Caco-2 (cell line): Measurements from ENCODE around the gene FARS2. TPM values are rescaled to one million over a fixed set of nuclear protein-coding genes. Genes with fewer than 3 reads are reported as not detected.
"Not testable (repeated sequence)": the region's sequence is repeated elsewhere in the genome, so short reads cannot be mapped to it uniquely, and the experiment has no call there.

Experiments
- BruUV-seq: library from RNA; stranded (reverse); fragments of 400-500 nt; replicated peaks from 2 replicates; lab custom pipeline; 2021; lab: Mats Ljungman, UMichigan
- CTCF ChIA-PET: fragments of 300-600 bp; sonication (Branson Sonifier 250); formaldehyde crosslinking; loops from one replicate; lab custom pipeline; 2022; ENCODE audit warnings: antibody characterized with exemption; lab: Charles Lee
- POLR2A ChIA-PET: fragments of 300-600 bp; sonication (Branson Sonifier 250); formaldehyde crosslinking; loops from one replicate; lab custom pipeline; 2022; ENCODE audit warnings: antibody characterized with exemption; lab: Charles Lee
- DNase-seq, 2 experiments: peaks; one replicate each; pipeline versions ENCODE4 v3.0.0 to v3.0.0-alpha.2; 2020 to 2022
- H3K27me3 ChIP-seq: replicated peaks from 2 replicates; pipeline ENCODE4 v1.6.0; 2011; ENCODE audit warnings: low read length; ENCODE audit not compliant: control insufficient read depth, insufficient read depth
- H3K36me3 ChIP-seq: 2 replicates; pipeline ENCODE4 v1.5.1; 2011; ENCODE audit warnings: low read length; ENCODE audit not compliant: control insufficient read depth, insufficient read depth
- H3K4me1 ChIP-seq: fragments of 250-450 bp; sonication (Bioruptor Pico); 2 replicates; pipeline ENCODE4 v1.5.1; 2020; ENCODE audit warnings: mild to moderate bottlenecking
- H3K4me3 ChIP-seq: 2 replicates; pipeline ENCODE4 v1.5.1; 2011; ENCODE audit warnings: low read depth, mild to moderate bottlenecking, control low read depth, low read length
- H3K9me3 ChIP-seq: fragments of 250-450 bp; sonication (Bioruptor Pico); 2 replicates; pipeline ENCODE4 v1.5.1; 2020; ENCODE audit warnings: mild to moderate bottlenecking, moderate library complexity
- H3K27ac Mint-ChIP-seq: one replicate; pipeline ENCODE4 v1.8.0; 2022; ENCODE audit warnings: mixed read lengths; ENCODE audit not compliant: unreplicated experiment
- H3K27me3 Mint-ChIP-seq: one replicate; pipeline ENCODE4 v1.8.0; 2022; ENCODE audit warnings: mixed read lengths; ENCODE audit not compliant: insufficient read depth, unreplicated experiment
- H3K36me3 Mint-ChIP-seq: one replicate; pipeline ENCODE4 v1.8.0; 2022; ENCODE audit warnings: mild to moderate bottlenecking, mixed read lengths; ENCODE audit not compliant: insufficient read depth, unreplicated experiment
- H3K4me1 Mint-ChIP-seq: one replicate; pipeline ENCODE4 v1.8.0; 2022; ENCODE audit warnings: low read depth, mixed read lengths; ENCODE audit not compliant: unreplicated experiment
- H3K4me3 Mint-ChIP-seq: one replicate; pipeline ENCODE4 v1.8.0; 2022; ENCODE audit warnings: mild to moderate bottlenecking, moderate library complexity, mixed read lengths; ENCODE audit not compliant: unreplicated experiment
- H3K9me3 Mint-ChIP-seq: one replicate; pipeline ENCODE4 v1.8.0; 2022; ENCODE audit warnings: mixed read lengths; ENCODE audit not compliant: unreplicated experiment
- intact Hi-C: fragments of 100-400 bp; cut with micrococcal nuclease; formaldehyde crosslinking; loops from one replicate; pipeline ENCODE4 v1.10.0; 2022; ENCODE audit not compliant: unreplicated experiment
- total RNA-seq: library from RNA; stranded (reverse); gene quantifications from 2 replicates; pipeline ENCODE4 v1.2.3, GENCODE V29; 2022
- TF ChIP-seq, protein P1 (sequence below), 2 experiments: fragments of 200-600 bp in 1 of 2; IDR thresholded peaks; 1 replicate in 1 of 2; 2 replicates in 1 of 2; pipeline versions ENCODE4 v1.5.1 to v1.8.0; 2011 to 2022; ENCODE audit warnings: antibody characterized with exemption in 1 of 2, control low read depth in 1 of 2, inconsistent platforms in 1 of 2, low read depth in 1 of 2, low read length in 1 of 2, mild to moderate bottlenecking in 1 of 2, moderate library complexity in 1 of 2; ENCODE audit not compliant: insufficient read depth in 1 of 2, severe bottlenecking in 1 of 2, unreplicated experiment in 1 of 2

FARS2 gene
- total RNA-seq, 1 experiment from 2014 or later = 15.4 TPM

DNA sequence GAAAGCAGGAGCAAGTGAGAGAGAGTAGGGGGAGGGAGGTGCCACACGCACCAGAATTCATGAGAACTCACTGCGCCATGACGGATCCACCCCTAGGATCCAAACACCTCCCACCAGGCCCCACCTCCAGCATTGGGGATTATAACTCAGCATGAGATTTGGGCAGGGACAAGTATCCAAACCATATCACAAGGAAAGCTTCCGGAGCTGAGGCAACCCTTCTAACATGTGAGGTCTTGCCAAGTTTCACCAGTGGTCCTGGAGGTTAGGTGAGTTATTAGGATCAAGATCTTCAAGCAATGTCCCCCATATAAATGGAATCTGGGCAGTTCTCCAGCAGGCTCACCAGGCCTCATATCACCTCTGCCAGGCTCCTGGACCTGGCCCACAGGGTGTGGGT is 437.0 kb downstream of the FARS2 start:
- TF ChIP-seq, protein P1, sequence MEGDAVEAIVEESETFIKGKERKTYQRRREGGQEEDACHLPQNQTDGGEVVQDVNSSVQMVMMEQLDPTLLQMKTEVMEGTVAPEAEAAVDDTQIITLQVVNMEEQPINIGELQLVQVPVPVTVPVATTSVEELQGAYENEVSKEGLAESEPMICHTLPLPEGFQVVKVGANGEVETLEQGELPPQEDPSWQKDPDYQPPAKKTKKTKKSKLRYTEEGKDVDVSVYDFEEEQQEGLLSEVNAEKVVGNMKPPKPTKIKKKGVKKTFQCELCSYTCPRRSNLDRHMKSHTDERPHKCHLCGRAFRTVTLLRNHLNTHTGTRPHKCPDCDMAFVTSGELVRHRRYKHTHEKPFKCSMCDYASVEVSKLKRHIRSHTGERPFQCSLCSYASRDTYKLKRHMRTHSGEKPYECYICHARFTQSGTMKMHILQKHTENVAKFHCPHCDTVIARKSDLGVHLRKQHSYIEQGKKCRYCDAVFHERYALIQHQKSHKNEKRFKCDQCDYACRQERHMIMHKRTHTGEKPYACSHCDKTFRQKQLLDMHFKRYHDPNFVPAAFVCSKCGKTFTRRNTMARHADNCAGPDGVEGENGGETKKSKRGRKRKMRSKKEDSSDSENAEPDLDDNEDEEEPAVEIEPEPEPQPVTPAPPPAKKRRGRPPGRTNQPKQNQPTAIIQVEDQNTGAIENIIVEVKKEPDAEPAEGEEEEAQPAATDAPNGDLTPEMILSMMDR (IDR thresholded peaks at IDR 0.05; ENCODE audit: insufficient read depth in 1 of 2, low read depth in 1 of 2, low read length in 1 of 2, severe bottlenecking in 1 of 2, unreplicated experiment in 1 of 2) = no peak
- POLR2A ChIA-PET = no interaction called here
- no peak for DNase-seq
- no TSS peak for BruUV-seq
- Histone ChIP-seq H3K36me3 (no peaks in the 10 kb centered on the region; the same call in 1 of the 2 replicates), H3K27me3 (no peaks in the 10 kb centered on the region), H3K4me1 (no peaks in the 10 kb centered on the region), H3K4me3 (no peak overlapping the region), H3K9me3 (no peaks in the 10 kb centered on the region)
- no peaks in the 10 kb centered on the region for H3K27me3 Mint-ChIP-seq
- CTCF ChIA-PET = no interaction called here
- no peak overlapping the region for H3K4me3 Mint-ChIP-seq
- no peaks in the 10 kb centered on the region for H3K4me1 Mint-ChIP-seq
- H3K36me3 Mint-ChIP-seq = no peaks in the 10 kb centered on the region
- H3K27ac Mint-ChIP-seq = no peak overlapping the region
- intact Hi-C loops = no loop called here
- no peaks in the 10 kb centered on the region for H3K9me3 Mint-ChIP-seq

DNA sequence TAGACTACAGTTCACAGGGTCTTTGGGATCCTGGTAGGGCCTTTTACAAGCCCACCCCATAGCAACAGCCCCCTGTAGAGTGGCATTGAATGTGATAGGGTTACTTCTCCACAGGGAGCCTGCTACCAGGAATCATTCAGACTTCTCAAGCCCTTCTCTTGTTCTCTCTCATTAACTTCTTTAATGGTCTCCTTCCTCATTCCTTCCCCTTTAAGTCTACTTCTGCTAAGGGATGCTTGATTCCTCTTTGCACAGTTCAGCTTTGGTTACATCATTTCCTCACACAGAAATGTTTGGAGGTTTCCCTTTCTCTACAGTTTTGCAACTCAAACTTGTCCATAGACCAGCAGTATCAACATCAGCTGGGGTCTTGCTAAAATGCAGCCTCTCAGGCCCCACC is 437.8 kb downstream of the FARS2 start:
- H3K4me1 ChIP-seq, BruUV-seq, CTCF ChIA-PET, H3K27me3 ChIP-seq, H3K27ac Mint-ChIP-seq, POLR2A ChIA-PET, H3K36me3 ChIP-seq, DNase-seq, H3K4me3 Mint-ChIP-seq, intact Hi-C loops, H3K27me3 Mint-ChIP-seq, H3K36me3 Mint-ChIP-seq, H3K9me3 Mint-ChIP-seq, H3K9me3 ChIP-seq, H3K4me1 Mint-ChIP-seq, H3K4me3 ChIP-seq: not testable (repeated sequence)

DNA sequence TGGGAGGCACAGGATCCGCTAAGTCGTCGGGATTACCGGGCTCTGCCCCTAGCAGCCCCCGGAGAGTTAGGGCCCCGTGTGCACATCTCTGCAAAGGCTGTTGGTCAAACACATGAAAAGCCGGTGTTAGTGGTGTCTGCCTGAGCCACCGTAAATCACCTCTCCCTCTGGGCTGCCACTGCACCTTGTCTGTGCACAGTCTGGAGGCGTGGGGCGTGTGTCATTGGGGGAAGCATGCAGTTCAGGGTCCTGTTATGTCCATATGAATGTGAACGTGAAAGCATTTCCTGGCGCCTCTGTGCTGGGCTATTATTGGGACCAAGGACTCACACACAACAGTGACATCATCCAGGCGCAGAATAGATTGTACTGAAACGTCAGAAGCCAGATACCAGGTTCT is 439.9 kb downstream of the FARS2 start:
- Mint-ChIP-seq H3K27me3 (no peaks in the 10 kb centered on the region), H3K27ac (no peak overlapping the region), H3K4me1 (no peaks in the 10 kb centered on the region), H3K4me3 (no peak overlapping the region), H3K36me3 (no peaks in the 10 kb centered on the region), H3K9me3 (peaks cover 9% of the 10 kb centered on the region)
- DNase-seq = no peak
- H3K27me3 ChIP-seq = no peaks in the 10 kb centered on the region
- no TSS peak for BruUV-seq
- H3K4me1 ChIP-seq = no peaks in the 10 kb centered on the region
- H3K36me3 ChIP-seq = no peaks in the 10 kb centered on the region; the same call in 1 of the 2 replicates
- intact Hi-C loops = no loop called here
- TF ChIP-seq, protein P1 (IDR thresholded peaks at IDR 0.05; ENCODE audit: insufficient read depth in 1 of 2, low read depth in 1 of 2, low read length in 1 of 2, severe bottlenecking in 1 of 2, unreplicated experiment in 1 of 2) = no peak
- POLR2A ChIA-PET = no interaction called here
- H3K4me3 ChIP-seq = no peak overlapping the region
- CTCF ChIA-PET = no interaction called here
- no peaks in the 10 kb centered on the region for H3K9me3 ChIP-seq

DNA sequence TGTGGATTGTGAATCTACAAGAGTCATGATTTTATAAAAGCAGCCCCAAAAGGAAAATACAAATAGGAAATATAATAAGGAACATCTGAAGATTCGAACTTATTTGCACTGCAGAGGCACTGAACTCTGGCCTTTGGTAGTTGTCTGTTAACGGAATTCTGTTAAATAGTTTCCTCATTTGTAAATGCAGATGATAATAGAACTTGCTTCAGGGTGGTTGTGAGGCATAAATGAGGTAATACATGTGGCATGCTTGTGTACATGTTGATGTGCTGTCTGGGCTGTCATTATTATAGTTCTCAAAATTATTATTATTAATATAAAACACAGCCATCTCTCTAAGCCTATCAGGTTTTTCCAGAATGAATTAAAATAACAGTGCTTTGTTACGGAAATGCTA is 443.4 kb downstream of the FARS2 start:
- H3K4me1 Mint-ChIP-seq = no peaks in the 10 kb centered on the region
- ChIA-PET CTCF (no interaction called here), POLR2A (no interaction called here)
- Histone ChIP-seq H3K36me3 (no peaks in the 10 kb centered on the region), H3K4me1 (no peaks in the 10 kb centered on the region), H3K27me3 (no peaks in the 10 kb centered on the region), H3K9me3 (no peaks in the 10 kb centered on the region), H3K4me3 (no peak overlapping the region)
- H3K27me3 Mint-ChIP-seq = no peaks in the 10 kb centered on the region
- no TSS peak for BruUV-seq
- intact Hi-C loops = no loop called here
- no peak overlapping the region for H3K27ac Mint-ChIP-seq
- TF ChIP-seq, protein P1 (IDR thresholded peaks at IDR 0.05; ENCODE audit: insufficient read depth in 1 of 2, low read depth in 1 of 2, low read length in 1 of 2, severe bottlenecking in 1 of 2, unreplicated experiment in 1 of 2) = no peak
- no peak overlapping the region for H3K4me3 Mint-ChIP-seq
- peaks cover 9% of the 10 kb centered on the region for H3K9me3 Mint-ChIP-seq
- no peak for DNase-seq
- H3K36me3 Mint-ChIP-seq = peaks cover 5% of the 10 kb centered on the region
